GM18868 (cell line): Measurements from ENCODE around the gene DNAI2.

Source experiments
- ATAC-seq: cut with Tn5 transposase; IDR thresholded peaks from one replicate; pipeline ENCODE4 v1.9.1; 2021; ENCODE audit warnings: mild to moderate bottlenecking, moderate library complexity; ENCODE audit not compliant: unreplicated experiment

The DNAI2 gene

GRCh38 chr17:74299226-74300009, 25.4 kb downstream of the DNAI2 start:
- ATAC-seq = no peak

- ATAC-seq = no peak
Measured at GRCh38 chr17:74303305-74303704, 29.3 kb downstream of the DNAI2 start.

GRCh38 chr17:74304184-74304583, 30.1 kb downstream of the DNAI2 start:
- ATAC-seq = no peak

- no peak for ATAC-seq
Measured at GRCh38 chr17:74305865-74306654, 32.0 kb downstream of the DNAI2 start.

GRCh38 chr17:74307984-74308773, 34.1 kb downstream of the DNAI2 start:
- ATAC-seq = no peak

- ATAC-seq = no peak
Measured at GRCh38 chr17:74309902-74310301, 35.9 kb downstream of the DNAI2 start.

- no peak for ATAC-seq
Measured at GRCh38 chr17:74314877-74315276, 40.8 kb downstream of the DNAI2 start.

- ATAC-seq = no peak
Measured at GRCh38 chr17:74316220-74316619, 42.2 kb downstream of the DNAI2 start.

- no peak for ATAC-seq
Measured at GRCh38 chr17:74317071-74317470, 43.0 kb downstream of the DNAI2 start.

GRCh38 chr17:74318391-74318790, 44.4 kb downstream of the DNAI2 start:
- no peak for ATAC-seq

GRCh38 chr17:74324521-74324920, 50.5 kb downstream of the DNAI2 start:
- ATAC-seq = no peak

- no peak for ATAC-seq
Measured at GRCh38 chr17:74325376-74325742, 51.3 kb downstream of the DNAI2 start.

- ATAC-seq = no peak
Measured at GRCh38 chr17:74325743-74326379, 51.8 kb downstream of the DNAI2 start, which contains the start of gene KIF19. KIF19 (plus strand) TSS chr17:74326226; CDS start chr17:74326350, 124 bp downstream.

- ATAC-seq = no peak
Measured at GRCh38 chr17:74326506-74326905, 52.5 kb downstream of the DNAI2 start.

GRCh38 chr17:74328487-74328886, 54.5 kb downstream of the DNAI2 start:
- ATAC-seq = no peak

- no peak for ATAC-seq
Measured at GRCh38 chr17:74329378-74329777, 55.3 kb downstream of the DNAI2 start.

GRCh38 chr17:74330446-74330845, 56.4 kb downstream of the DNAI2 start:
- no peak for ATAC-seq

- no peak for ATAC-seq
Measured at GRCh38 chr17:74332017-74332650, 58.1 kb downstream of the DNAI2 start.

- ATAC-seq = no peak
Measured at GRCh38 chr17:74332763-74333283, 58.8 kb downstream of the DNAI2 start.

- ATAC-seq = no peak
Measured at GRCh38 chr17:74334393-74335039, 60.5 kb downstream of the DNAI2 start.
